ENCODE results near the gene KIRREL3. TPM values are rescaled to one million over a fixed set of nuclear protein-coding genes. Genes with fewer than 3 reads are reported as not detected.

Gene KIRREL3
- polyA plus RNA-seq, 3 donors: 2.1 to 2.6 (median 2.5) TPM

- no peak for DNase-seq (ENCODE audit: extremely low read depth in 1 of 11, low read depth in 9 of 11, low spot score in 4 of 11)
Observed at GRCh38 chr11:126423154-126423553, 577.4 kb downstream of the KIRREL3 start.

GRCh38 chr11:126422446-126422845, 578.1 kb downstream of the KIRREL3 start:
- DNase-seq (ENCODE audit: extremely low read depth in 1 of 11, low read depth in 9 of 11, low spot score in 4 of 11): no peak

GRCh38 chr11:126421271-126421671, 579.3 kb downstream of the KIRREL3 start:
- no peak for DNase-seq (ENCODE audit: extremely low read depth in 1 of 11, low read depth in 9 of 11, low spot score in 4 of 11)

- no peak for DNase-seq (ENCODE audit: extremely low read depth in 1 of 11, low read depth in 9 of 11, low spot score in 4 of 11)
Observed at GRCh38 chr11:126420698-126421256, 579.8 kb downstream of the KIRREL3 start.

- DNase-seq (ENCODE audit: extremely low read depth in 1 of 11, low read depth in 9 of 11, low spot score in 4 of 11): peak in 2 of 11 donors; percentile 15 to 40
Observed at GRCh38 chr11:126419801-126420697, 580.5 kb downstream of the KIRREL3 start.

- DNase-seq (ENCODE audit: extremely low read depth in 1 of 11, low read depth in 9 of 11, low spot score in 4 of 11): no peak
Observed at GRCh38 chr11:126418887-126419286, 581.7 kb downstream of the KIRREL3 start.

- no peak for DNase-seq (ENCODE audit: extremely low read depth in 1 of 11, low read depth in 9 of 11, low spot score in 4 of 11)
Observed at GRCh38 chr11:126417091-126417862, 583.3 kb downstream of the KIRREL3 start.

GRCh38 chr11:126416542-126417090, 584.0 kb downstream of the KIRREL3 start:
- peak; percentile 73 to 84 (median 78) for DNase-seq (ENCODE audit: extremely low read depth in 1 of 11, low read depth in 9 of 11, low spot score in 4 of 11)

- peak in 9 of 11 donors; percentile 59 to 84 (median 71) for DNase-seq (ENCODE audit: extremely low read depth in 1 of 11, low read depth in 9 of 11, low spot score in 4 of 11)
Observed at GRCh38 chr11:126415669-126416420, 584.7 kb downstream of the KIRREL3 start.

- DNase-seq (ENCODE audit: extremely low read depth in 1 of 11, low read depth in 9 of 11, low spot score in 4 of 11): peak in 8 of 11 donors; percentile 36 to 74 (median 61)
Observed at GRCh38 chr11:126415128-126415527, 585.4 kb downstream of the KIRREL3 start.

- DNase-seq (ENCODE audit: extremely low read depth in 1 of 11, low read depth in 9 of 11, low spot score in 4 of 11): no peak
Observed at GRCh38 chr11:126414615-126415014, 586.0 kb downstream of the KIRREL3 start.

- no peak for DNase-seq (ENCODE audit: extremely low read depth in 1 of 11, low read depth in 9 of 11, low spot score in 4 of 11)
Observed at GRCh38 chr11:126413843-126414405, 586.6 kb downstream of the KIRREL3 start.

GRCh38 chr11:126413426-126413825, 587.1 kb downstream of the KIRREL3 start:
- no peak for DNase-seq (ENCODE audit: extremely low read depth in 1 of 11, low read depth in 9 of 11, low spot score in 4 of 11)

- no peak for DNase-seq (ENCODE audit: extremely low read depth in 1 of 11, low read depth in 9 of 11, low spot score in 4 of 11)
Observed at GRCh38 chr11:126411971-126412381, 588.6 kb downstream of the KIRREL3 start.

GRCh38 chr11:126410649-126411048, 589.9 kb downstream of the KIRREL3 start:
- no peak for DNase-seq (ENCODE audit: extremely low read depth in 1 of 11, low read depth in 9 of 11, low spot score in 4 of 11)

- no peak for DNase-seq (ENCODE audit: extremely low read depth in 1 of 11, low read depth in 9 of 11, low spot score in 4 of 11)
Observed at GRCh38 chr11:126409620-126409985, 591.0 kb downstream of the KIRREL3 start.

- no peak for DNase-seq (ENCODE audit: extremely low read depth in 1 of 11, low read depth in 9 of 11, low spot score in 4 of 11)
Observed at GRCh38 chr11:126408901-126409619, 591.5 kb downstream of the KIRREL3 start.

GRCh38 chr11:126408496-126408895, 592.1 kb downstream of the KIRREL3 start:
- DNase-seq (ENCODE audit: extremely low read depth in 1 of 11, low read depth in 9 of 11, low spot score in 4 of 11): no peak

Data from renal cortex interstitium (tissue), 11 donors.